DOHH2 (cell line): ENCODE results near the gene GLT1D1.
A peak's percentile ranks its signal among the peaks of the same experiment; 100 is the strongest.

Experiments used
- H3F3A ChIP-seq: fragments of 200-600 bp; sonication (generic), shearing (Covaris generic); 2 replicates; pipeline ENCODE4 v1.6.0; 2016; ENCODE audit warnings: antibody characterized with exemption, mild to moderate bottlenecking; ENCODE audit not compliant: control insufficient read depth, insufficient read depth
- H3K27ac ChIP-seq: fragments of 200-600 bp; sonication (generic); 2 replicates; pipeline ENCODE4 v1.5.1; 2014; ENCODE audit warnings: low read depth, mild to moderate bottlenecking, low read length, moderate library complexity
- H3K27me3 ChIP-seq: fragments of 200-600 bp; sonication (generic); 2 replicates; pipeline ENCODE4 v1.6.1; 2014; ENCODE audit warnings: mild to moderate bottlenecking, low read length, mixed read lengths; ENCODE audit not compliant: control insufficient read depth
- H3K36me3 ChIP-seq: fragments of 200-600 bp; sonication (generic); 2 replicates; pipeline ENCODE4 v1.6.1; 2014; ENCODE audit warnings: mild to moderate bottlenecking, low read length, moderate library complexity, mixed read lengths; ENCODE audit not compliant: control insufficient read depth
- H3K4me1 ChIP-seq: fragments of 200-600 bp; sonication (generic); 2 replicates; pipeline ENCODE4 v1.6.1; 2014; ENCODE audit warnings: mild to moderate bottlenecking, low read length, mixed read lengths; ENCODE audit not compliant: control insufficient read depth
- H3K4me2 ChIP-seq: fragments of 200-600 bp; sonication (generic); 2 replicates; pipeline ENCODE4 v1.6.0; 2014; ENCODE audit warnings: mild to moderate bottlenecking, low read length, moderate library complexity
- H3K4me3 ChIP-seq: fragments of 200-600 bp; sonication (generic); 2 replicates; pipeline ENCODE4 v1.5.1; 2014; ENCODE audit warnings: mild to moderate bottlenecking, low read length, mixed read lengths
- H3K79me2 ChIP-seq: fragments of 200-600 bp; sonication (generic); 2 replicates; pipeline ENCODE4 v1.6.1; 2014; ENCODE audit warnings: mild to moderate bottlenecking, low read length, mixed read lengths; ENCODE audit not compliant: control insufficient read depth
- H3K9me2 ChIP-seq: fragments of 200-600 bp; sonication (generic); replicated peaks from 2 replicates; pipeline ENCODE4 v1.6.1; 2014; ENCODE audit warnings: mild to moderate bottlenecking, low read length, mixed read lengths; ENCODE audit not compliant: control insufficient read depth
- H3K9me3 ChIP-seq: fragments of 200-600 bp; sonication (generic); 2 replicates; pipeline ENCODE4 v1.6.1; 2014; ENCODE audit warnings: antibody characterized with exemption, low read length, mixed read lengths; ENCODE audit not compliant: control insufficient read depth, insufficient read depth
- H4K20me1 ChIP-seq: fragments of 200-600 bp; sonication (generic); 2 replicates; pipeline ENCODE4 v1.6.0; 2014; ENCODE audit warnings: low read depth, mild to moderate bottlenecking, antibody characterized with exemption, low read length, moderate library complexity; ENCODE audit not compliant: control insufficient read depth, insufficient read depth
- EZH2phosphoT487 ChIP-seq: fragments of 200-600 bp; sonication (generic); IDR thresholded peaks from 2 replicates; pipeline ENCODE4 v1.6.1; 2017; ENCODE audit warnings: borderline replicate concordance, mild to moderate bottlenecking, antibody characterized with exemption, low read length, moderate library complexity, mixed read lengths
- TF ChIP-seq, protein P1 (sequence below): fragments of 200-600 bp; sonication (generic); IDR thresholded peaks from one replicate; pipeline ENCODE4 v1.5.1; 2014; ENCODE audit warnings: antibody characterized with exemption, mild to moderate bottlenecking, low read depth, low read length; ENCODE audit not compliant: poor library complexity, severe bottlenecking

The GLT1D1 gene

DNA sequence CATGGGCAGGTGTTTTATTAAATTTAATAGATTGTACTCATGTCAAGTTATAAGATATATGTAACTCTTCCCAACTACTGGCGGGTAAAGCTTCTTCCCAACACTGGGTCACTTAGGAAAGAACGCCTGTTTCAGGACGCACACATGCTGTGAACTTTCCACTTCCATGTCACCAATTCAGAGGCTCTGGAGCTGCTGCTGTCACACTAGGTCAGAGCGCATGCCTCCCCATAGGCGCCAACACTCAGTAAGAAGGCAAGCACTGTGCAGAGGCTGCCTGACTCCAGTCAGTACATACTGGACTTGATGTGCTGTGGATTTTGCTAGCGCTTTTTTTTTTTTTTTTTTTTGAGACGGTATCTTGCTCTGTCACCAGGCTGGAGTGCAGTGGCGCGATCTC is 46.7 kb upstream of the GLT1D1 start:
- Histone ChIP-seq H3K27ac (no peak overlapping the region), H3K9me3 (no peaks in the 10 kb centered on the region), H3F3A (peaks cover 22% of the 10 kb centered on the region), H3K27me3 (no peaks in the 10 kb centered on the region), H3K79me2 (peaks cover 100% of the 10 kb centered on the region), H3K4me3 (no peak overlapping the region), H3K4me2 (no peak overlapping the region), H3K36me3 (peaks cover 96% of the 10 kb centered on the region), H3K4me1 (peaks cover 92% of the 10 kb centered on the region), H3K9me2 (no peaks in the 10 kb centered on the region), H4K20me1 (peaks cover 12% of the 10 kb centered on the region; the same call in 1 of the 2 replicates)
- TF ChIP-seq EZH2phosphoT487 = no peak
- TF ChIP-seq, protein P1, sequence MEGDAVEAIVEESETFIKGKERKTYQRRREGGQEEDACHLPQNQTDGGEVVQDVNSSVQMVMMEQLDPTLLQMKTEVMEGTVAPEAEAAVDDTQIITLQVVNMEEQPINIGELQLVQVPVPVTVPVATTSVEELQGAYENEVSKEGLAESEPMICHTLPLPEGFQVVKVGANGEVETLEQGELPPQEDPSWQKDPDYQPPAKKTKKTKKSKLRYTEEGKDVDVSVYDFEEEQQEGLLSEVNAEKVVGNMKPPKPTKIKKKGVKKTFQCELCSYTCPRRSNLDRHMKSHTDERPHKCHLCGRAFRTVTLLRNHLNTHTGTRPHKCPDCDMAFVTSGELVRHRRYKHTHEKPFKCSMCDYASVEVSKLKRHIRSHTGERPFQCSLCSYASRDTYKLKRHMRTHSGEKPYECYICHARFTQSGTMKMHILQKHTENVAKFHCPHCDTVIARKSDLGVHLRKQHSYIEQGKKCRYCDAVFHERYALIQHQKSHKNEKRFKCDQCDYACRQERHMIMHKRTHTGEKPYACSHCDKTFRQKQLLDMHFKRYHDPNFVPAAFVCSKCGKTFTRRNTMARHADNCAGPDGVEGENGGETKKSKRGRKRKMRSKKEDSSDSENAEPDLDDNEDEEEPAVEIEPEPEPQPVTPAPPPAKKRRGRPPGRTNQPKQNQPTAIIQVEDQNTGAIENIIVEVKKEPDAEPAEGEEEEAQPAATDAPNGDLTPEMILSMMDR = no peak

DNA sequence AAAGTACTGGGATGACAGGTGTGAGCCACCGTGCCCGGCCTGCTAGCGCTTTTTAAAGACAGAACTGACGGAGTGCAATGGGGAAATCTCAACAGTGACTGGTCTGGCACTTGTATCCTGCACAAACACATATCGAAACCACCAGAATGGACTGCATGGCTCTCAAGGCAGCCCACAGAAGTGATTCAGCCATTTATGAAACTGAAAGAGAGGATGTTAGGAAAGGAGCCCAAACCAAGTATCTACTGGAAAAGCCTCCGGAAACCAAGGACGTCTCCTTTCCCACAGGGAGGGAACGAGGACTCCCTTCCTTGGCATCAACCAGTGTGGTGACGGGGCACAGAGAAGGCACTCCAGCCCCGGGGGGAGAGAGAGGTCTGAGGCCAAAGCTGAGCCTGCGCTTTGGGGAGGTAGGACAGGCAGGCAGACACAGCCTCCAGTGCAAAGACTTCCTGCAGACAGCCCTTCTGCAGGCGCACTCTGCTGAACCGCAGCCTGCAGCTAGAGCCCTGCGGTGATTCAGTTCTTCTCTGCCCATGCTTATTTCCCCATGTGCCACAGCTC is 46.0 kb upstream of the GLT1D1 start:
- peaks cover 100% of the 10 kb centered on the region for H3K79me2 ChIP-seq
- peaks cover 15% of the 10 kb centered on the region; the same call in 1 of the 2 replicates for H4K20me1 ChIP-seq
- H3K4me3 ChIP-seq = peak overlapping the region; percentile 31; the same call in 1 of the 2 replicates
- H3K4me2 ChIP-seq = peak overlapping the region; percentile 44
- peaks cover 24% of the 10 kb centered on the region for H3F3A ChIP-seq
- peaks cover 92% of the 10 kb centered on the region for H3K4me1 ChIP-seq
- peaks cover 96% of the 10 kb centered on the region for H3K36me3 ChIP-seq
- H3K9me3 ChIP-seq = no peaks in the 10 kb centered on the region
- H3K27ac ChIP-seq = peak overlapping the region; percentile 43
- no peak for TF ChIP-seq EZH2phosphoT487
- TF ChIP-seq, protein P1 = no peak
- no peaks in the 10 kb centered on the region for H3K27me3 ChIP-seq
- H3K9me2 ChIP-seq = no peaks in the 10 kb centered on the region

DNA sequence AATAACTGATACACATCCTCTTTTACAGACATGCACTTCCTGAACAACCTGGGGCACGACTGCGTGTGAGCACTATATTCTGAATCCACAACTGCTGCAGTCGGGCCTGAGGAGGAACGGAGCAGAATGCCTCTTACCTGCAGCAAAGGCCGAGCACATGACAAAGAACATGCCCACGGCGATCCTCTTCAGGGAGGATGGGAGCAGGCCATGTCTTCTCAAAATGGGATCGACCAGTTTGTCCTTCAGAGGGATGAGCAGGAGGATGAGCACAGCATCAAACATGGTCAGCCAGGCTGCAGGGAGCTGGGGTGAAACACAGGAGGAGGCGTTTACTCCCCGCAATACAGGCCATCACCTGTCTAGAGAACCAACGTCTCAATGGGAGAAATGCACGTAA is 44.6 kb upstream of the GLT1D1 start:
- peak overlapping the region; percentile 50 for H3K4me2 ChIP-seq
- H3K9me2 ChIP-seq = no peaks in the 10 kb centered on the region
- no peaks in the 10 kb centered on the region for H3K9me3 ChIP-seq
- peaks cover 96% of the 10 kb centered on the region for H3K36me3 ChIP-seq
- H4K20me1 ChIP-seq = peaks cover 15% of the 10 kb centered on the region; the same call in 1 of the 2 replicates
- H3K4me3 ChIP-seq = peak overlapping the region; percentile 29
- peaks cover 21% of the 10 kb centered on the region for H3F3A ChIP-seq
- peaks cover 100% of the 10 kb centered on the region for H3K79me2 ChIP-seq
- TF ChIP-seq, protein P1 = no peak
- TF ChIP-seq EZH2phosphoT487 = no peak
- H3K27me3 ChIP-seq = no peaks in the 10 kb centered on the region
- H3K4me1 ChIP-seq = peaks cover 92% of the 10 kb centered on the region
- H3K27ac ChIP-seq = peak overlapping the region; percentile 43
